Measurements from ENCODE around the gene TBX21.
A peak's percentile ranks its signal among the peaks of the same experiment; 100 is the strongest.

Gene TBX21

GRCh38 chr17:47716375-47716774, 16.7 kb upstream of the TBX21 start:
- H3K4me3 ChIP-seq (ENCODE audit: low read length), result no peak overlapping the region
- DNase-seq (ENCODE audit: low read depth), result no peak
- no peak for TF ChIP-seq CTCF (conservative IDR thresholded peaks at IDR 0.05; ENCODE audit: low read length)

GRCh38 chr17:47717261-47717697, 15.8 kb upstream of the TBX21 start:
- H3K4me3 ChIP-seq (ENCODE audit: low read length), result no peak overlapping the region
- TF ChIP-seq CTCF (conservative IDR thresholded peaks at IDR 0.05; ENCODE audit: low read length), result peak; percentile 41
- no peak for DNase-seq (ENCODE audit: low read depth)

GRCh38 chr17:47717979-47718621, 14.9 kb upstream of the TBX21 start:
- no peak for TF ChIP-seq CTCF (conservative IDR thresholded peaks at IDR 0.05; ENCODE audit: low read length)
- H3K4me3 ChIP-seq (ENCODE audit: low read length), result no peak overlapping the region
- DNase-seq (ENCODE audit: low read depth), result peak; percentile 9

- no peak overlapping the region for H3K4me3 ChIP-seq (ENCODE audit: low read length)
- no peak for TF ChIP-seq CTCF (conservative IDR thresholded peaks at IDR 0.05; ENCODE audit: low read length)
- DNase-seq (ENCODE audit: low read depth), result no peak
Measured at GRCh38 chr17:47718634-47719405, 14.2 kb upstream of the TBX21 start.

GRCh38 chr17:47719411-47720152, 13.5 kb upstream of the TBX21 start:
- peak; percentile 65 for DNase-seq (ENCODE audit: low read depth)
- no peak overlapping the region for H3K4me3 ChIP-seq (ENCODE audit: low read length)
- no peak for TF ChIP-seq CTCF (conservative IDR thresholded peaks at IDR 0.05; ENCODE audit: low read length)

- H3K4me3 ChIP-seq (ENCODE audit: low read length), result no peak overlapping the region
- TF ChIP-seq CTCF (conservative IDR thresholded peaks at IDR 0.05; ENCODE audit: low read length), result no peak
- DNase-seq (ENCODE audit: low read depth), result no peak
Measured at GRCh38 chr17:47720196-47720595, 12.8 kb upstream of the TBX21 start.

Measured in AG10803 (cell line).